Right cardiac atrium (tissue), 5 donors: Measurements from ENCODE around the gene CDK17. TPM values are rescaled to one million over a fixed set of nuclear protein-coding genes. Genes with fewer than 3 reads are reported as not detected.

Experiments used
- ATAC-seq, 2 donors: fragments of 200-7000 bp; cut with Tn5 transposase; one replicate each; pipeline versions ENCODE4 v1.8.0 to v1.9.1; 2020; ENCODE audit warnings: moderate library complexity in 2 of 2, mild to moderate bottlenecking in 1 of 2
- DNase-seq, 3 donors: peaks; one replicate each; pipeline ENCODE4 v3.0.0-alpha.2; 2020
- H3K27ac ChIP-seq: one replicate; pipeline ENCODE4 v1.5.1; 2013; ENCODE audit warnings: mild to moderate bottlenecking, low read length, control low read depth, moderate library complexity
- H3K27me3 ChIP-seq: one replicate; pipeline ENCODE4 v1.6.1; 2013; ENCODE audit not compliant: control insufficient read depth, insufficient read depth
- H3K4me1 ChIP-seq: one replicate; pipeline ENCODE4 v1.6.1; 2013; ENCODE audit warnings: low read length; ENCODE audit not compliant: control insufficient read depth, insufficient read depth
- H3K4me3 ChIP-seq: one replicate; pipeline ENCODE4 v1.5.1; 2013; ENCODE audit warnings: low read length, control low read depth
- H3K9me3 ChIP-seq: one replicate; pipeline ENCODE4 v1.6.1; 2013; ENCODE audit warnings: low read length; ENCODE audit not compliant: control insufficient read depth
- WGBS: extraction: QIAGEN DNeasy Blood & Tissue Kit; methylation state at CpG from one replicate; pipeline ENCODE4 v1.1.7; 2013; 5-methylcytosine and 5-hydroxymethylcytosine counted together
- intact Hi-C, 4 donors: fragments of 100-400 bp; cut with DNase I; formaldehyde crosslinking; loops; one replicate each; pipeline versions ENCODE4 v1.11.0 to v1.14.0; 2022 to 2023
- polyA plus RNA-seq: library from polyadenylated mRNA; stranded (reverse); fragments of 200-250 nt; gene quantifications from one replicate; pipeline ENCODE4 v1.2.3, GENCODE V29; 2013
- total RNA-seq, 4 donors: library from RNA; stranded (reverse); fragmentation: NEBNext Ultra II Directional; extraction: Animal tissue kit (Norgen Biotek cat#: 25700); gene quantifications; one replicate each; pipeline ENCODE4 v1.2.1, GENCODE V29; 2021
- donor health status: healthy with polysubstance abuse.
- donor health status: DM: no; HTN: yes; CAD: no.
- donor health status: DM: no; HTN: no; CAD: no.
- donor health status: DM: no; HTN: yes; CAD: no; lungs with severe emphysema.
- donor health status: DM: yes; HTN: yes; CAD: no.

CDK17 gene
- total and polyA plus RNA-seq, 5 donors, result 10.3 to 30.4 (median 20.0) TPM

GRCh38 chr12:96295532-96296160 lies 104.6 kb downstream of the CDK17 start:
- no peak overlapping the region for H3K4me3 ChIP-seq
- intact Hi-C loops, result no loop called here
- H3K9me3 ChIP-seq, result no peaks in the 10 kb centered on the region
- no peaks in the 10 kb centered on the region for H3K4me1 ChIP-seq
- no peak for DNase-seq
- no peaks in the 10 kb centered on the region for H3K27me3 ChIP-seq
- WGBS, result 94% methylated on average over 6 of the region's 6 CpGs
- no peak for ATAC-seq
- no peak overlapping the region for H3K27ac ChIP-seq

GRCh38 chr12:96294831-96295230 lies 105.4 kb downstream of the CDK17 start:
- H3K27me3 ChIP-seq, result no peaks in the 10 kb centered on the region
- DNase-seq, result no peak
- ATAC-seq, result no peak
- H3K27ac ChIP-seq, result no peak overlapping the region
- H3K4me3 ChIP-seq, result no peak overlapping the region
- intact Hi-C loops, result no loop called here
- no peaks in the 10 kb centered on the region for H3K4me1 ChIP-seq
- H3K9me3 ChIP-seq, result no peaks in the 10 kb centered on the region
- 82% methylated on average over 3 of the region's 3 CpGs for WGBS

GRCh38 chr12:96293093-96293492 lies 107.1 kb downstream of the CDK17 start:
- intact Hi-C loops, result no loop called here
- WGBS, result 97% methylated on average over 2 of the region's 2 CpGs
- DNase-seq, result no peak
- ATAC-seq, result no peak
- H3K9me3 ChIP-seq, result no peaks in the 10 kb centered on the region
- no peaks in the 10 kb centered on the region for H3K27me3 ChIP-seq
- no peaks in the 10 kb centered on the region for H3K4me1 ChIP-seq
- H3K27ac ChIP-seq, result no peak overlapping the region
- no peak overlapping the region for H3K4me3 ChIP-seq

DNA sequence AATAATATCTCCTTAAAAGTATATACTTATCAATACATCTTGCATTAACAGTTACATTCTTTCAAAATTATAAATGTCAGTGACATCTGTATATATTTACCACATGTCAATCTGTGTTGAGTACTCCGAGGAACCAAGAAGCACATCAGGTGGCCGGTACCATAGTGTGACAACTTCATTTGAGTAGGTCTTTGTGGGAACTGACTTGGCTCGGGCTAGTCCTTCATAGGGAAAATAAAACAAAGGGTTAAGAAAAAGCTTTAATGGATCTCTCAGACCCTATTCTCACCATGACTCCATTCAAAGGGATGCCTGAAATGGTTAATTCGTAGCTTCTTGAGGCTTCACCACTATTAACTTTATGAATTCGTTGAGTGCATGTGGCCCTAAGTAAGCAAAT lies 111.2 kb downstream of the CDK17 start:
- Histone ChIP-seq H3K27ac (no peak overlapping the region), H3K4me3 (no peak overlapping the region), H3K9me3 (no peaks in the 10 kb centered on the region), H3K4me1 (no peaks in the 10 kb centered on the region), H3K27me3 (no peaks in the 10 kb centered on the region)
- WGBS, result 89% methylated on average over 5 of the region's 5 CpGs
- DNase-seq (no peak), ATAC-seq (no peak)
- intact Hi-C loops, result no loop called here

- H3K27ac ChIP-seq, result no peak overlapping the region
- H3K9me3 ChIP-seq, result no peaks in the 10 kb centered on the region
- no peaks in the 10 kb centered on the region for H3K4me1 ChIP-seq
- no peak overlapping the region for H3K4me3 ChIP-seq
- intact Hi-C loops, result no loop called here
- no peak for DNase-seq
- no peak for ATAC-seq
- H3K27me3 ChIP-seq, result no peaks in the 10 kb centered on the region
These were observed 115.1 kb downstream of the CDK17 start for GRCh38 chr12:96285158-96285557.

DNA sequence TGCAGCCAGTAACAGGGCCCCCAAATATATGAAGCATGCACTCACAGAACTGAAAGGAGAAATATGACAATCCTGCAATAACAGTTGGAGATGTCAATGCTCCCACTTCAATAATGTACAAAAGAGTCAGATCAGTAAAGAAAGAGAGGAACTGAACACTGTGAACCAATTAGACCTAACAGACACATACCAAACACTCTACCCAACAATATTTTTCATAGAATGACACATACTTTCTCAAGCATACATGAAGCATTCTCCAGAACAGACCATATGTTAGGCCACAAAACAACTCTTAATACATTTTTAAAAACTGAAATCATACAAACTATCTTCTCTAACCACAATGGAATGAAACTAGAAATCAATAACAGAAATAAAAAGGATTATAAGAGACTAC lies 125.9 kb downstream of the CDK17 start:
- no peaks in the 10 kb centered on the region for H3K9me3 ChIP-seq
- no peak overlapping the region for H3K27ac ChIP-seq
- H3K27me3 ChIP-seq, result no peaks in the 10 kb centered on the region
- no peak overlapping the region for H3K4me3 ChIP-seq
- H3K4me1 ChIP-seq, result no peaks in the 10 kb centered on the region
- ATAC-seq (no peak), DNase-seq (no peak)
- intact Hi-C loops, result no loop called here

GRCh38 chr12:96271469-96272199 lies 128.6 kb downstream of the CDK17 start:
- no peaks in the 10 kb centered on the region for H3K27me3 ChIP-seq
- no peak for ATAC-seq
- H3K4me3 ChIP-seq, result no peak overlapping the region
- H3K9me3 ChIP-seq, result no peaks in the 10 kb centered on the region
- no peaks in the 10 kb centered on the region for H3K4me1 ChIP-seq
- 83% methylated on average over 8 of the region's 8 CpGs for WGBS
- H3K27ac ChIP-seq, result no peak overlapping the region
- DNase-seq, result no peak
- intact Hi-C loops, result no loop called here

DNA sequence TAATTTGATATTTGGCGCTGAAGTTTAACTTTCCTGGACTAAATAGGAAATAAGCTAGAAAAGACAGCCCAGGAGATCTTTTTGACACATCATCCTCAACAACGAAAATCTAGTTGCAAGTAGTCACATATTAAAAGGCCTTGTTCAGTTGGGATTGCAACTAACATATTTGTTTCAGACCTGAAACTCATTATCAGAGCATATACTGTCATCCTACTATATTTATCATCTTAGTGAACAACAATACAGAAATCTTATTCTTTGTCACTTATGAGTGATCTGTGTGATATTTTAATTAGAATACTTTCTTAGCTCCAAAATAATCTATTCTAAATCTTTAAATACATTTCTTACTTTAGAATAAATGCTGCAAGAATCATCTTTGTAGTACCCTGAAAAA lies 134.0 kb downstream of the CDK17 start:
- WGBS, result 80% methylated on average over 2 of the region's 2 CpGs
- ATAC-seq, result no peak
- DNase-seq, result no peak
- Histone ChIP-seq H3K27me3 (no peaks in the 10 kb centered on the region), H3K27ac (no peak overlapping the region), H3K4me1 (no peaks in the 10 kb centered on the region), H3K4me3 (no peak overlapping the region), H3K9me3 (no peaks in the 10 kb centered on the region)
- intact Hi-C loops, result no loop called here

GRCh38 chr12:96265836-96266235 lies 134.4 kb downstream of the CDK17 start:
- DNase-seq (no peak), ATAC-seq (no peak)
- 94% methylated on average over 1 of the region's 1 CpG for WGBS

GRCh38 chr12:96265400-96265799 lies 134.8 kb downstream of the CDK17 start:
- WGBS, result 97% methylated on average over 2 of the region's 2 CpGs
- H3K9me3 ChIP-seq, result no peaks in the 10 kb centered on the region
- no peak for DNase-seq
- no peak for ATAC-seq
- no peak overlapping the region for H3K4me3 ChIP-seq
- intact Hi-C loops, result no loop called here
- no peak overlapping the region for H3K27ac ChIP-seq
- H3K4me1 ChIP-seq, result no peaks in the 10 kb centered on the region
- no peaks in the 10 kb centered on the region for H3K27me3 ChIP-seq

More at GRCh38 chr12:96265836-96266235, 134.4 kb downstream of the CDK17 start:
- H3K9me3 ChIP-seq, result no peaks in the 10 kb centered on the region
- no peaks in the 10 kb centered on the region for H3K4me1 ChIP-seq
- H3K27ac ChIP-seq, result no peak overlapping the region
- H3K27me3 ChIP-seq, result no peaks in the 10 kb centered on the region
- H3K4me3 ChIP-seq, result no peak overlapping the region
- intact Hi-C loops, result no loop called here

- peak in 2 of 3 donors; percentile 38 to 64 for DNase-seq
- Histone ChIP-seq H3K4me3 (no peak overlapping the region), H3K4me1 (peaks cover 3% of the 10 kb centered on the region), H3K27me3 (no peaks in the 10 kb centered on the region), H3K9me3 (no peaks in the 10 kb centered on the region), H3K27ac (no peak overlapping the region)
- intact Hi-C loops, result no loop called here
- ATAC-seq, result peak; percentile 14 to 63
- WGBS, result 64% methylated on average over 11 of the region's 11 CpGs
These were observed 136.8 kb downstream of the CDK17 start for GRCh38 chr12:96263449-96263902.
